Measurements from ENCODE around the gene SIX1. TPM values are rescaled to one million over a fixed set of nuclear protein-coding genes. Genes with fewer than 3 reads are reported as not detected.

SIX1 gene
- total RNA-seq, 2 experiments from 2014 or later = not detected

DNA sequence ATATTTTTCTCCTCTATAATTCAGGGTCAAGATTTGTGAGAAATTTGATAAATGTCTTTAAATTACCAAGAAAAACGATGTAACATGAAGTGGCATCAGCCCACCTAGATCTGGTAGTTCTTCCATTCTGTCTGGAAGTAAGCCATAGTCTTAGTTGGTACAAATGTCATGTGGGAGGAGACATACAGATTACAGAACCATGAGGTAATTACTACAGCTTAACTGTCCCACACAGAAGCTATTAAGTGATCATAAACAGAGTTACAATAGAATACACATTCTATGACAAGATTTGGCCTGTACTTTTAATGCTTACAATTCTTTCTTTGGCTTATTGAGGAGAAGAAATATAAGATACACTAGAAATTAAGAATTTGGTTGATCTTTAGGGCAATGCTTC lies 13.7 kb upstream of the SIX1 start:
- intact Hi-C loops (cut with micrococcal nuclease) = no loop called here
- no peak for DNase-seq
- peaks cover 3% of the 10 kb centered on the region for H3K4me1 Mint-ChIP-seq (ENCODE audit: low read depth)
- H3K27ac Mint-ChIP-seq = no peak overlapping the region
- ChIA-PET POLR2A (no interaction called here), CTCF (no interaction called here)
- no peaks in the 10 kb centered on the region for H3K9me3 Mint-ChIP-seq
- H3K27me3 Mint-ChIP-seq = peaks cover 47% of the 10 kb centered on the region
- H3K36me3 Mint-ChIP-seq = no peaks in the 10 kb centered on the region
- no peak overlapping the region for H3K4me3 Mint-ChIP-seq

DNA sequence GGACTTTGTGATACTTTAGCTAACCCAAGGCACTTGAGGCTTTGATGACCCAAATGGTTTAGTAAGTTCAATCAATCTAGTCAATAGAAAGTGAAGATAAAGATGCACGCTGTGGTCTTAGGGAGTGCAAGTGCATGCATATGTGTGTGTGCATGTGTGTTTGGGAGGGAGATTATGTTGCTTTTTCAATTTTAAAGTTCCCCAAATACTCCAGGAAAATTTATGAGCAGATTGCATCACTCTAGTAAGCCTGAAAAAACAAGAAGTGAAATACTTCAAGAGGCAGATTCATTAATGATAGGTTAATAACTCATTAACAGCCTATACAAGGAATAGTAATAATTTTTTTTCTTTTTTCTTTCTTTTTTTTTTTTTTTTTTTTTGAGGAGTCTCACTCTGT lies 12.4 kb upstream of the SIX1 start:
- H3K9me3 Mint-ChIP-seq = no peaks in the 10 kb centered on the region
- POLR2A ChIA-PET = no interaction called here
- H3K4me3 Mint-ChIP-seq = no peak overlapping the region
- DNase-seq = no peak
- CTCF ChIA-PET = no interaction called here
- no peak overlapping the region for H3K27ac Mint-ChIP-seq
- intact Hi-C loops (cut with micrococcal nuclease) = no loop called here
- peaks cover 49% of the 10 kb centered on the region for H3K27me3 Mint-ChIP-seq
- no peaks in the 10 kb centered on the region for H3K36me3 Mint-ChIP-seq
- H3K4me1 Mint-ChIP-seq (ENCODE audit: low read depth) = peaks cover 8% of the 10 kb centered on the region

DNA sequence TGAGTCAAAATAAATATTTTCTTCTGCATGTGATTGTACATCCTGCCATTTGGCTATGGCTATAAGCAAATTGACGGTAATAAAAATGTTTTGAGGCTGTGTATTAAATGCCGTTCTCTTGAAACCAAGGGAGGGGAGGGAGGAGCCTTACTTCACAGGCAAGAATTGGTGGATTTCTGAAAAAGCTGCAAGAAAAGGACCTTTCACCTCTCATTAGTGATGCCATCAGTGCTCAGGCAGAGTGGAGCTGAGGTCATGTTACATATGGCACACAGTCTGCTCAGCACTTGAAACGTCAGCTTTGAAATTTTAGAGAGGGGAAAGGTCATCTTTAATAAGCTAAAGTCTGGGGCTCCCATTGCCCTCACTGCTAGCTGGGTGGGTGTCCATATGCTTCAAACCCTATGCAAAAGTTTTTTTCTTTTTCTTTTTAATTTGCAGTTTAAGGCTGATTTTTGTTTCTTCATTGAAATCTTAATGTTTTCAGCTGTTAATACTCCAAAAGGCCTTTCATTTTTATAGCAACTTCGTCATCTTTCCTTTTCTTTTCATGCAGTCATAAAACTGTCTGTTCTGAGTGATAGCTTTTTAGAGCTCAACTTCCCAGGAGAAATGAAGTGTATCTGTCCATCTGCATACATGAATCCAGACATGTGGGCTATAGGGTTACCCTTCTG lies 9.8 kb upstream of the SIX1 start:
- peaks cover 65% of the 10 kb centered on the region for H3K27me3 Mint-ChIP-seq
- H3K4me3 Mint-ChIP-seq = no peak overlapping the region
- no peaks in the 10 kb centered on the region for H3K9me3 Mint-ChIP-seq
- DNase-seq = no peak
- H3K4me1 Mint-ChIP-seq (ENCODE audit: low read depth) = peaks cover 23% of the 10 kb centered on the region
- POLR2A ChIA-PET = interaction anchor here (0.6 kb wide), 1 partner anchor 125 kb away, joined by 4 read pairs; no protein-coding TSS in a partner anchor
- CTCF ChIA-PET = interaction anchor here (0.6 kb wide), 1 partner anchor 593 kb away, joined by 3 read pairs; no protein-coding TSS in a partner anchor
- intact Hi-C loops (cut with micrococcal nuclease) = loop anchor here (1.0 kb wide), 1 partner anchor 366 kb away; no protein-coding TSS in a partner anchor
- no peaks in the 10 kb centered on the region for H3K36me3 Mint-ChIP-seq
- no peak overlapping the region for H3K27ac Mint-ChIP-seq

DNA sequence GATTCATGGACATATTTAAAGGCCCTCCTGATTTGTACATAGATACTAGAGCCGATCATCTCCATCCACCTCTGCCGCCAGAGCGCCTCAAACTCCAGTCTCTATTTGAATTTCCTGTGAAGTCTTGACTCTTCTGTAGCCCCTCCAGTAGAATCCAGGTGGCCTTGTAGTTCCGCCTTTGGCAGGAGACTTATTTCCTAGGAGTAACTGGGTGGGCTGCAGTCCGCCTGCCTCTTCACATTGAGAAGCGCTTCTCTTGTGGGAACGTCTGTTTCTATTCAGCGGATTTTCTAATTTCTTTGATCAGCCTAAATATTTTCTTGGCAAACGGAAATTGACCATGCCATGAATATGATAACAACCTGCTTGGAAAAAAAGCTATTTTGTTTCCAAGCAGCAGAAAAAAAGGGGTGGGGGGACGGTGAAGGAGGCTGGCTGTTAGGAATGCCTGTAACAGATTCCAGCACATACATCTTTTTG lies 9.0 kb upstream of the SIX1 start:
- intact Hi-C loops (cut with micrococcal nuclease) = loop anchor here (1.0 kb wide), 1 partner anchor 367 kb away; no protein-coding TSS in a partner anchor
- CTCF ChIA-PET = no interaction called here
- H3K27ac Mint-ChIP-seq = no peak overlapping the region

DNA sequence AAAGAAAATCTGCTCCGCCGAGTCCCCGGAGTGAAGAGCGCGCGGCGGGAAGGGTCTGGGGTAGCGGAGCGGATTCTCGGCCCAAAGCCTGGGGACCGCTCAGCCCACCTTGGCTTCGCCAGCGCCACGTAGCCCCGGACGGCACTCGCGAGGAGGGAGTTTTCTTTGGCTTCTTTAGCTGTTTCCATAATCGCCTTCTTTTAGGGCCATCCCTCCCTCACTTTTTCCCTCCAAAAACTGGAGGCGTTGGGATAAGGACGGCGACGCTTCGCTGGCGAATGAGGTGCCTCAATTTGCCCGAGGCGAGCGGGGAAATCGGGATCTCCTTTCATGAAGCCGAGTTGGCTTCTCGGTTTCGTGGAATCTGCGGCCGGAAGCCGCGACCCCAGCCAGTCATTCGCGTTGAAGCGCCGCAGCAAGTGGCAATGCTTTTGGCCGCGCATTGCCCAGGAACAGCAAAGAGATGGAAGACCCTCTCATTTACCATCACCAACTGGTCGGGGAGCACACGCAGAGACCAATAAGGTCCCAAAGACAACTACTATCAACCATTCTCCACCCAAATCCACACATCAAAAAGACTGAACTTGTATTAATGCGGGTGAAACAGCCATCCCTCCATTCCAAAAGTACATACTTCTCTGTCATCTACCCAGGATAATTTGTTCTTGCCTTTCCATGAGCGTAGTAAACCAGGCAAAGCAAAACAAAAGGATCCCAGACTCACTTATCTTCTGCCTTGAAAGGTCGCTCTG lies 8.4 kb upstream of the SIX1 start:
- no peak for DNase-seq
- no peaks in the 10 kb centered on the region for H3K36me3 Mint-ChIP-seq
- peaks cover 36% of the 10 kb centered on the region for H3K4me1 Mint-ChIP-seq (ENCODE audit: low read depth)
- no peak overlapping the region for H3K27ac Mint-ChIP-seq
- H3K27me3 Mint-ChIP-seq = peaks cover 70% of the 10 kb centered on the region
- POLR2A ChIA-PET = no interaction called here
- CTCF ChIA-PET = interaction anchor here (1.5 kb wide), 1 partner anchor 371 kb away, joined by 3 read pairs; no protein-coding TSS in a partner anchor
- H3K4me3 Mint-ChIP-seq = peak overlapping the region; percentile 71
- intact Hi-C loops (cut with micrococcal nuclease) = loop anchor here (1.0 to 2.0 kb wide), 2 partner anchors 19 to 368 kb away; no protein-coding TSS in a partner anchor
- H3K9me3 Mint-ChIP-seq = no peaks in the 10 kb centered on the region

More for the DNA sequence above, 9.0 kb upstream of the SIX1 start:
- no peak for DNase-seq
- peaks cover 30% of the 10 kb centered on the region for H3K4me1 Mint-ChIP-seq (ENCODE audit: low read depth)
- peak overlapping the region; percentile 71 for H3K4me3 Mint-ChIP-seq
- peaks cover 70% of the 10 kb centered on the region for H3K27me3 Mint-ChIP-seq
- no peaks in the 10 kb centered on the region for H3K36me3 Mint-ChIP-seq
- POLR2A ChIA-PET = no interaction called here
- H3K9me3 Mint-ChIP-seq = no peaks in the 10 kb centered on the region

DNA sequence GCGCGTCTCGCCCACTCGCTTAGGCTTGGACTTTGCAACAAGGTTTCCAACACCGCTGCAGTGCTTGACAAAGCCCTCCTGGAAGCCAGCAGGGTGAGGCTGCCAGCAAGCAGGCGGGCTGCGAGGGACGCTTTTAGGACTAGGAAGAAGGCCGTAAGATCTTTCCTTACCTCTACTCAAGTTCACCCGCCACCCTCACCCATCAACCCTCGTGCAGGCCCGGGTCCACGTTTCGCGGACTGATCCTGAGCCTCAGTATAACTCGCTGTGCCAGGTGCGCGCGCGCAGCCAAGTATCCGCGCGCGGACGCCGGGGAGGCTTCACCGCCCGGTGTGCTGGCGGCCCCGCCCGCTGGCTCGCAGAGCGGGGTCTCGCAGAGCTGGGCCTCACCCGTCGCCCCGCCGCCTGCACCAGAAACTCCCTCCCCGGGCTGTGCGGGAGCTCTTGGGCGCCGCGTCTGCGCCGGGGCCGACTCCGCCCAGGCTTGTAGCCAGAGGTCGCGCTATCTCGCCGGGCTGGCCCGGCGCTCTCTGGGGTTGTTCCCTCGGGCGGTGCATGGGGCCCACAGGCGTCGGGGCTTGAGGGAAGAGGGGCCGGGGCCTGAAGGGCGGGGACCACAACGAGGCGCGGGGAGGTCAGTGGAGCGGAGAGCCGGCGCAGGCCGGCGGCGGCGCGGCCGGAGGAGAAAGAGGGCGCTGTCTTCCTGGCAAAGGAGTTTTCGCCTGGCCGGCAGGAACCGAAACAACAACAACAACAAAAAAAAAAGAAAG lies 7.6 kb upstream of the SIX1 start:
- Mint-ChIP-seq H3K27me3 (peaks cover 73% of the 10 kb centered on the region), H3K4me1 (ENCODE audit: low read depth) (peaks cover 44% of the 10 kb centered on the region), H3K9me3 (no peaks in the 10 kb centered on the region), H3K4me3 (peak overlapping the region; percentile 71), H3K27ac (no peak overlapping the region), H3K36me3 (no peaks in the 10 kb centered on the region)
- DNase-seq = peak; percentile 36
- intact Hi-C loops (cut with micrococcal nuclease) = loop anchor here (2.0 kb wide), 1 partner anchor 18 kb away; no protein-coding TSS in a partner anchor
- POLR2A ChIA-PET = no interaction called here
- CTCF ChIA-PET = interaction anchor here (0.6 to 1.5 kb wide), 8 partner anchors 32 to 595 kb away, joined by 3 to 10 read pairs (median 4); no protein-coding TSS in a partner anchor

DNA sequence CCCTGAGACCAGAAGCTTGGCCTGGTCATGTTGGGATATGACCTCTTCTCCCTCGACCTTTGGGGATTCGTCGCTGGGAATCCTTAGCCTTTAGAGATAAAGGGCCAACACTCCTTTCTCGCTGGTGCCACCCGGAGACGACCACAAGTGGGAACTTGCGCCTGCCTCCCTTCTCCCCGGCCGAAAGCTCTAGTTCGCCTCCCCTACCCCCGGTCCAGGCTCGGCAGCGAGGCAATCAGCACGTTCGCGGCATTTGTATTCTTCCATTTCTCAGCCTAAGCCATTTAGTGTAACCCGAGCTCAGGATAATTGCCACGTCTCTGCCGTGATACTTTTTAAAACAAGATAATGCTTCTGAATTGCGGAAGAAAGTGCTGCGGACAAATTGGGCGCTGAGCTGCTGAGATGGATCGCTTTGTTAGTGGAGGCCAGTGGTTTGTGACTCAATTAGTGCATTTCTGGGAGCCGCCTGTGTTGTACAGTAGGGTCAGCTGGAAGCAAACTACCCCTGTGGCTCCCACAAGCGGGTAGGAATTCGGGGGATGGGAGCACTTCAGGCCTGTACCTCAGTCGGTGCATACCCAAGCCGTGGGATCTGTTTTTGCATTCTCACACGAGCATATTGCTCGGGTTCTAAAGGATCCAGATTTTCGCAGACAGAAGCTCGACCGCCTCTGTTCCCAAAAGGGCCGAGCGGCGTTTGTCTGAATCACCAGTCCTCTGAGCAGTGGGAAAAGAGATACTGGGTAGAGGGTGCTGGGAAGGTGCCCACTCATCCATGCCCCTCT lies 6.8 kb upstream of the SIX1 start:
- Mint-ChIP-seq H3K36me3 (no peaks in the 10 kb centered on the region), H3K9me3 (no peaks in the 10 kb centered on the region), H3K4me3 (peak overlapping the region; percentile 42), H3K27ac (no peak overlapping the region), H3K4me1 (ENCODE audit: low read depth) (peaks cover 49% of the 10 kb centered on the region), H3K27me3 (peaks cover 78% of the 10 kb centered on the region)
- intact Hi-C loops (cut with micrococcal nuclease) = loop anchor here (2.0 kb wide), 1 partner anchor 17 kb away; no protein-coding TSS in a partner anchor
- DNase-seq = peak; percentile 15
- ChIA-PET CTCF (interaction anchor here (0.6 to 1.5 kb wide), 10 partner anchors 10 to 596 kb away, joined by 3 to 10 read pairs (median 4); no protein-coding TSS in a partner anchor), POLR2A (no interaction called here)

DNA sequence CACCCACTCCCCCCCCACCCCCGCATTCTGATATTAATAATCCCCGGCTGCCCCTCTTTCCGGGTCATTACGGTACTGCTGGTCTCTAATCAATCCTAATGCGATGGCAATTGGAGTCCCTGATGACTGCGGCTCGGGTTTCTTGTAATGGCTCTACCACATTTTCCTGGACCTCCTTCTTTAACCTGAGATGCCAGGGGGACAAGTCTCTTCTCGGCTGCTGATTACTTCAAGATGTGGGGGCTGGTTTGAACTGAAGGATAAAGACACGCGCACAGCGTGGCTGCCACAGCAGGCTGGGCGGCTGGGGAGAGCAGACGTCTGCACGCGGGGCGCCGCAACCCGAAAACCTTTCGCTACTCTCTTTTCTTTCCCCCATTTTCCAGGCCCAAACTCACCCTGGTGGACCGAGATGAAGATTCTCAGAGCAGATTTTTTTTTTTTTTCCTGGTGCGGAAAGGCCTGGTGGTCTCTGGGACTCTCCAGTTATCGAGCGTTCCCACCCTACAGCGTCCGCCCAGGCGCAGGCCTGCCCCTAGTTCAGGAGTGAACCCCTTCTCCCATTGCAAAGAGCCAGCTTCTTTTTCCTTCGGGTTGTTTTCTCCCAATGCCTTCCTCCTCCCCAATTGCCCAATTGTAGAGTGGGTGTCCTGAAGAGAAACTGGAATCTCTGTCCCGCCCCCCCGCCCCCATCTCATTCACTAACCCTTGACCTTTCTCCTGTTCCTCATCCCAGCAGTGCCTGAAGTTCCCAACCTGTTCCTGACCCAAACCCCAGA lies 6.0 kb upstream of the SIX1 start:
- no peak overlapping the region for H3K4me3 Mint-ChIP-seq
- CTCF ChIA-PET = interaction anchor here (0.8 to 1.4 kb wide), 4 partner anchors 9 to 597 kb away, joined by 3 to 10 read pairs (median 5); no protein-coding TSS in a partner anchor
- H3K9me3 Mint-ChIP-seq = no peaks in the 10 kb centered on the region
- DNase-seq = no peak
- POLR2A ChIA-PET = no interaction called here
- H3K27ac Mint-ChIP-seq = no peak overlapping the region
- no peaks in the 10 kb centered on the region for H3K36me3 Mint-ChIP-seq
- intact Hi-C loops (cut with micrococcal nuclease) = no loop called here
- H3K27me3 Mint-ChIP-seq = peaks cover 85% of the 10 kb centered on the region
- peaks cover 51% of the 10 kb centered on the region for H3K4me1 Mint-ChIP-seq (ENCODE audit: low read depth)

DNA sequence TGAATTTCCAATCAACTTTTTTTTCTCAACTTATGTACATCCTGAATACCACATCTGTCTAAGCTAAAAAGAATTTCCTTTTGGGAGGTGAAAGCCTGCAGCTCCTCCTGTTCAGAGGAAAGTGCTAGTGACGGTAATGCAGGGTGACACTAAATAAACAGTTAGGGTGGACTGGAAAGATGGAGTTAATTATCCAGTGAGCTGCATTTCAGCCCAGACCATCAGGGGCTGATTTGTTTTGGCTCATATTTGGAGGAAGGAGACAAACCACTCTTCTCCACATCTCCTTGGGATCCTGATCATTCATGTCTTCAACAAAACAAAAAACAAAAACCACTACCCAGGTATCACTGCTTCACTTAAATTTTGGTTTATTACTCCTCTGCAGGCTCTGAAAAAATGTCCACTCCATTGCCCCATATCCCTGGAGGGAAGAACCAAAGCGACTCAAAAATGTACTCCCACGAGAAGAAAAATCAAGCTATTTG lies 5.1 kb upstream of the SIX1 start:
- no peak overlapping the region for H3K4me3 Mint-ChIP-seq
- no peak overlapping the region for H3K27ac Mint-ChIP-seq
- ChIA-PET CTCF (interaction anchor here (0.7 kb wide), 1 partner anchor 597 kb away, joined by 3 read pairs; no protein-coding TSS in a partner anchor), POLR2A (no interaction called here)
- H3K9me3 Mint-ChIP-seq = no peaks in the 10 kb centered on the region
- intact Hi-C loops (cut with micrococcal nuclease) = loop anchor here (5.0 kb wide), 1 partner anchor 68 kb away; the partner anchor contains the start of gene SIX4
- peaks cover 57% of the 10 kb centered on the region for H3K4me1 Mint-ChIP-seq (ENCODE audit: low read depth)
- H3K36me3 Mint-ChIP-seq = no peaks in the 10 kb centered on the region
- no peak for DNase-seq
- H3K27me3 Mint-ChIP-seq = peaks cover 87% of the 10 kb centered on the region

DNA sequence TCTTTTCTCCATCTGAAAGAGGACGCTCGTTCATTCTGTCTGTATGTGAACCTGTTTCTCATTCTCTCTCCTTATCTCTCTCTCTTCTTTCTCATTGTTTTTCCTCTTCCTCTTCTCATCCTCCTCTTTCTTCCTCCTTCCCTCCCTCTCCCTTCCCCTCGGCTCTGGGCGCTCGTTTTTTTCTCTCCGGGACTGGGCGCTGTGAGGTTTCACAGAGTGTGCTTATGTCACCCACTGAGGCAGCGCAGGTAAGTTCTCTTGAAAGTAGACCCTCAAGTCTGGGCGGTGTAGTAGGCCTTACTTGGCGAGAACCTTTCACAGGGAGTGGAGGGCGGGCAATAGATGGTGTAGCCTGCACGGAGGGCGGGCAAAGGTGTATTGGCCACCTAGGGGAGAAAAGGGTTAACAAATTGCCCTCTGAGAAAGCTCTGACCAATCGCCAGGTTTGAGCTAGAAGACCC lies 4.5 kb upstream of the SIX1 start:
- Mint-ChIP-seq H3K27me3 (peaks cover 86% of the 10 kb centered on the region), H3K36me3 (no peaks in the 10 kb centered on the region), H3K4me3 (no peak overlapping the region), H3K9me3 (no peaks in the 10 kb centered on the region), H3K27ac (no peak overlapping the region), H3K4me1 (ENCODE audit: low read depth) (peaks cover 59% of the 10 kb centered on the region)
- no peak for DNase-seq
- intact Hi-C loops (cut with micrococcal nuclease) = loop anchor here (5.0 kb wide), 1 partner anchor 69 kb away; the partner anchor contains the start of gene SIX4
- POLR2A ChIA-PET = no interaction called here
- CTCF ChIA-PET = interaction anchor here (0.7 to 1.0 kb wide), 3 partner anchors 371 to 598 kb away, joined by 3 read pairs; no protein-coding TSS in a partner anchor

Measured in activated CD4-positive, alpha-beta memory T cell treated with anti-CD3 and anti-CD28 coated beads for 36 hours (primary cell).